ENCODE results near the gene TPSB2. TPM values are rescaled to one million over a fixed set of nuclear protein-coding genes. Genes with fewer than 3 reads are reported as not detected.

TPSB2 gene
- total and polyA plus RNA-seq, 9 of the 15 experiments (the other 6 are each of a cell fraction or from before 2014, with no cell fraction given): 0.18 TPM; not detected in 8

DNA sequence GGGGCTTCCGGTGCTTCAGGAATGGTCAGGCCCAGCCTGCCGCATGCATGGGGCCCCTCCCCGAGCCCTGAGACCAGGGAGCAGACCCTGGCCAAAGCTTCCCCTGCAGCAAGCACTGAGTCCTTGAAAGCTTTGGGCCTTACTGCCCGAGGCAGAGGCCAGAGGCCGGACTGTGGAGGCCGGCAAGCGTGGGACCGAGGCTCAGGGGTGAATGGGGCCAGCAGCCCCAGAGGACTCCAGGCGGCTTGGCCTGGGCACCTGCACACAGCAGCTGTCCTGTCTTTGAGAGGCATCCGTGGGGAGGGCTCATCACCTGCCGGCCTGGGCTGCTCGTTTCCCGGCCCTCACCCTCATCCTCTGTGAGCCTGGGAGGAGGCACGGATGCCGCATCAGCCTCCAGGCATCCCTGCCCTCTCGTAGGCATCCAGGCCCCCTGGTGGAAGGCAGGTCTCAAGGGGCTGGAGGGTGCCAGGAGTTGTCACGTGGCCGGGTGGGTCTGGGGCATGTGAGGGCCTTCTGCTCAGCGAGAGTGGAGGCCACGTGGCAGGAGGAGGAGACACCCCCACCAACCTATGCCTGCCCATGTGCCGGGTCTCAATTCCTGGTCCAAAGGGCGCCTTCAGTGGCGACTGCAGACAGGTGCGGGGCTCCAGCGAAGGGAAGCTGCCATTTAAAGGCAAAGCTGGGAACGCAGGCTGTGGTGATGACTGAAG lies 45.7 kb downstream of the TPSB2 start (continued):
- TF ChIP-seq, protein P1, sequence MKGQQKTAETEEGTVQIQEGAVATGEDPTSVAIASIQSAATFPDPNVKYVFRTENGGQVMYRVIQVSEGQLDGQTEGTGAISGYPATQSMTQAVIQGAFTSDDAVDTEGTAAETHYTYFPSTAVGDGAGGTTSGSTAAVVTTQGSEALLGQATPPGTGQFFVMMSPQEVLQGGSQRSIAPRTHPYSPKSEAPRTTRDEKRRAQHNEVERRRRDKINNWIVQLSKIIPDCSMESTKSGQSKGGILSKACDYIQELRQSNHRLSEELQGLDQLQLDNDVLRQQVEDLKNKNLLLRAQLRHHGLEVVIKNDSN (CRISPR knock-in tag; IDR thresholded peaks at IDR 0.05): peak; percentile 57
- TF ChIP-seq, protein P2, sequence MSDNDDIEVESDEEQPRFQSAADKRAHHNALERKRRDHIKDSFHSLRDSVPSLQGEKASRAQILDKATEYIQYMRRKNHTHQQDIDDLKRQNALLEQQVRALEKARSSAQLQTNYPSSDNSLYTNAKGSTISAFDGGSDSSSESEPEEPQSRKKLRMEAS (CRISPR knock-in tag; IDR thresholded peaks at IDR 0.05): peak; percentile 31; the same call in 1 of the 2 replicates

DNA sequence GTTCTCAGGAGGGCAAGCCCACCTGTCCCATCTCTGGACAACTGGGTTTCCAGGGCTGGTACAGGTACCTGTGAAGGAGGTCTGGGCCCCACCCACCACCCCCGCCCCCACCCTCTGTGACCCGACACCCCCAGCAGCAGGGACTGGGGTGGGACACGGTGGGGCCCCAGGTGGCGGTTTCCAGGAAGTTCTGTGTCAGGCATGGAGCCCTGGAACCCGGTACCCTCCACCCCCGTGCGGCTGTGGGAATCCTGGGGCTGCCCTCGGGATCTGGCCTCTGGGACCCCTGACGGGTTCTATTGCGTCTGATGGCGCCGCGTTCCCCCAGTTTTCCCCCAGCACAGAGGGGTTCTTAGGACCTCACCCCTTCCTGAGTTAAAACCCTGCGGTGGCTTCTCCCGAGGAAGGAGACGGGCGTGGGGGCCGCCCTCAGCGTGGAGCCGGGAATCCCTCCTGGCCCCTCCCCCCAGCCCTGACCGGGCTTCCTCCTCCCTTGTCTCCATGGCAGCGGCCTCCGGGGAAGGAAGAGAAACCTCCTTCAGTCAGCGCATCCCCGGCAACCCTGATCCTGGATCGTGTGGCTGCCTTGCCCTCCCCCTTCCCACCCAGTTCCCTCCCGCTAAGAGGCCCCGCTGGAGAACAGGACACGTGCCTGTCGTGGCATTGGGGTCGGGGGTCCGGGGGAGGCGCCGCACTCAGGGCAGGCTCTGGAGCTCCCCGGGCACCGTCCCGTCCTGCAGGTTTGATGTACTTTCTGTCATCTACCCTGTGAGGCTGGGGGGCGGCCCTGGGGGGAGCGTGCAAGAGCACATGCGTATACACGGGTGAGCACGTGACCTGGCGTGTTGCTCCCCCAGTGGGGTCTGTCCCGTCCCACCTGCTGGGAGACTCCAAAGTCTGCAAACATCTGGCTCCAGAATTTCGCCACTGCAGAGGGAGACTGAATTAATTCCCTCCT lies 46.8 kb downstream of the TPSB2 start:
- FAIRE-seq: no peak
- Histone ChIP-seq H3K9ac (ENCODE audit: insufficient read depth in 1 of 2, low read depth in 2 of 2, low read length in 2 of 2) (no peak overlapping the region), H3K4me3 (no peak overlapping the region)
- no peak for TF ChIP-seq POLR2AphosphoS2 (IDR thresholded peaks at IDR 0.05; ENCODE audit: low read length)
- no peak for TF ChIP-seq FOXK2 (conservative IDR thresholded peaks at IDR 0.05 in 1 of 2, IDR thresholded peaks at IDR 0.05 in 1 of 2; ENCODE audit: low read depth in 2 of 2)
- no peak for TF ChIP-seq ZFX (CRISPR knock-in tag; IDR thresholded peaks at IDR 0.05)
- no peak for TF ChIP-seq MAFK (IDR thresholded peaks at IDR 0.05; ENCODE audit: low read length)
- TF ChIP-seq TBP (optimal IDR thresholded peaks at IDR 0.05; ENCODE audit: low read depth, low read length): no peak
- TF ChIP-seq ESRRB (CRISPR knock-in tag; IDR thresholded peaks at IDR 0.05; ENCODE audit: borderline replicate concordance): no peak
- TF ChIP-seq, protein P3, sequence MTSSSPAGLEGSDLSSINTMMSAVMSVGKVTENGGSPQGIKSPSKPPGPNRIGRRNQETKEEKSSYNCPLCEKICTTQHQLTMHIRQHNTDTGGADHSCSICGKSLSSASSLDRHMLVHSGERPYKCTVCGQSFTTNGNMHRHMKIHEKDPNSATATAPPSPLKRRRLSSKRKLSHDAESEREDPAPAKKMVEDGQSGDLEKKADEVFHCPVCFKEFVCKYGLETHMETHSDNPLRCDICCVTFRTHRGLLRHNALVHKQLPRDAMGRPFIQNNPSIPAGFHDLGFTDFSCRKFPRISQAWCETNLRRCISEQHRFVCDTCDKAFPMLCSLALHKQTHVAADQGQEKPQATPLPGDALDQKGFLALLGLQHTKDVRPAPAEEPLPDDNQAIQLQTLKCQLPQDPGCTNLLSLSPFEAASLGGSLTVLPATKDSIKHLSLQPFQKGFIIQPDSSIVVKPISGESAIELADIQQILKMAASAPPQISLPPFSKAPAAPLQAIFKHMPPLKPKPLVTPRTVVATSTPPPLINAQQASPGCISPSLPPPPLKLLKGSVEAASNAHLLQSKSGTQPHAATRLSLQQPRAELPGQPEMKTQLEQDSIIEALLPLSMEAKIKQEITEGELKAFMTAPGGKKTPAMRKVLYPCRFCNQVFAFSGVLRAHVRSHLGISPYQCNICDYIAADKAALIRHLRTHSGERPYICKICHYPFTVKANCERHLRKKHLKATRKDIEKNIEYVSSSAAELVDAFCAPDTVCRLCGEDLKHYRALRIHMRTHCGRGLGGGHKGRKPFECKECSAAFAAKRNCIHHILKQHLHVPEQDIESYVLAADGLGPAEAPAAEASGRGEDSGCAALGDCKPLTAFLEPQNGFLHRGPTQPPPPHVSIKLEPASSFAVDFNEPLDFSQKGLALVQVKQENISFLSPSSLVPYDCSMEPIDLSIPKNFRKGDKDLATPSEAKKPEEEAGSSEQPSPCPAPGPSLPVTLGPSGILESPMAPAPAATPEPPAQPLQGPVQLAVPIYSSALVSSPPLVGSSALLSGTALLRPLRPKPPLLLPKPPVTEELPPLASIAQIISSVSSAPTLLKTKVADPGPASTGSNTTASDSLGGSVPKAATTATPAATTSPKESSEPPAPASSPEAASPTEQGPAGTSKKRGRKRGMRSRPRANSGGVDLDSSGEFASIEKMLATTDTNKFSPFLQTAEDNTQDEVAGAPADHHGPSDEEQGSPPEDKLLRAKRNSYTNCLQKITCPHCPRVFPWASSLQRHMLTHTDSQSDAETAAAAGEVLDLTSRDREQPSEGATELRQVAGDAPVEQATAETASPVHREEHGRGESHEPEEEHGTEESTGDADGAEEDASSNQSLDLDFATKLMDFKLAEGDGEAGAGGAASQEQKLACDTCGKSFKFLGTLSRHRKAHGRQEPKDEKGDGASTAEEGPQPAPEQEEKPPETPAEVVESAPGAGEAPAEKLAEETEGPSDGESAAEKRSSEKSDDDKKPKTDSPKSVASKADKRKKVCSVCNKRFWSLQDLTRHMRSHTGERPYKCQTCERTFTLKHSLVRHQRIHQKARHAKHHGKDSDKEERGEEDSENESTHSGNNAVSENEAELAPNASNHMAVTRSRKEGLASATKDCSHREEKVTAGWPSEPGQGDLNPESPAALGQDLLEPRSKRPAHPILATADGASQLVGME (CRISPR knock-in tag; IDR thresholded peaks at IDR 0.05): no peak
- TF ChIP-seq DPF2 (IDR thresholded peaks at IDR 0.05): no peak
- TF ChIP-seq MTA3 (IDR thresholded peaks at IDR 0.05; ENCODE audit: borderline replicate concordance): no peak
- no peak for TF ChIP-seq L3MBTL2 (IDR thresholded peaks at IDR 0.05)

More for the DNA sequence above, 46.8 kb downstream of the TPSB2 start:
- Histone ChIP-seq H3K27ac (ENCODE audit: extremely low read depth, low read depth, low read length) (no peak overlapping the region), H3K79me2 (ENCODE audit: control insufficient read depth, insufficient read depth, low read length) (no peaks in the 10 kb centered on the region), H2AFZ (ENCODE audit: low read depth, low read length) (no peak overlapping the region), H4K20me1 (replicated peaks; ENCODE audit: control insufficient read depth, insufficient read depth, low read length) (peaks cover 6% of the 10 kb centered on the region; the same call in 1 of the 2 replicates), H3K36me3 (ENCODE audit: control insufficient read depth, insufficient read depth, low read length) (no peaks in the 10 kb centered on the region), H3K9me3 (replicated peaks; ENCODE audit: control insufficient read depth, insufficient read depth, low read depth, low read length) (no peaks in the 10 kb centered on the region), H3K4me1 (replicated peaks in 1 of 2; ENCODE audit: control insufficient read depth in 2 of 2, insufficient read depth in 2 of 2, low read length in 2 of 2) (peaks cover 0 to 63% of the 10 kb centered on the region in 2 experiments; a peak in 2 of 5 replicates), H3K27me3 (ENCODE audit: control insufficient read depth in 2 of 2, insufficient read depth in 2 of 2, low read length in 2 of 2) (peaks cover 14 to 69% of the 10 kb centered on the region in 2 experiments; a peak in 3 of 5 replicates), H3K9me1 (ENCODE audit: control insufficient read depth, insufficient read depth, low read length) (no peaks in the 10 kb centered on the region), H3K4me2 (ENCODE audit: insufficient read depth, low read length) (no peak overlapping the region)
- ChIA-PET POLR2A (no interaction called here), CTCF (ENCODE audit: low intra/inter-chr PET ratio) (interaction anchor here (0.6 kb wide), 1 partner anchor 1127 kb away, joined by 3 read pairs; no protein-coding TSS in a partner anchor)
- no TSS peak for BruUV-seq (replicated peaks)
- intact Hi-C loops (cut with micrococcal nuclease) (no loop called here), in situ Hi-C loops (cut with MboI) (no loop called here)
- ATAC-seq (0 out of 3 replicates have a peak, but pooled peaks have one; percentile 24), DNase-seq (ENCODE audit: extremely low read depth in 1 of 4, low spot score in 3 of 4) (peak in 1 of 4 experiments; percentile 53)
- WGBS (ENCODE audit: insufficient coverage, low coverage, missing lambda C conversion rate): 3% methylated on average over 31 of the region's 45 CpGs

Data from K562 (cell line).